ENCODE results near the gene KLC3. TPM values are rescaled to one million over a fixed set of nuclear protein-coding genes. Genes with fewer than 3 reads are reported as not detected.
"Not testable (repeated sequence)": the region's sequence is repeated elsewhere in the genome, so short reads cannot be mapped to it uniquely, and the experiment has no call there.

Gene KLC3
- total RNA-seq, 4 donors from 2014 or later = 0.55 TPM; not detected in 3

GRCh38 chr19:45306518-45307027, 34.0 kb upstream of the KLC3 start:
- no peak overlapping the region for H3K27ac ChIP-seq
- intact Hi-C loops (cut with DNase I; ENCODE audit: low total_unique reads) = no loop called here
- no peak for DNase-seq

GRCh38 chr19:45307361-45307760, 33.2 kb upstream of the KLC3 start:
- Histone ChIP-seq H3K4me1 (no peaks in the 10 kb centered on the region), H3K27me3 (no peaks in the 10 kb centered on the region), H3K4me3 (no peak overlapping the region), H3K9me3 (no peaks in the 10 kb centered on the region), H3K27ac (no peak overlapping the region), H3K36me3 (no peaks in the 10 kb centered on the region)
- intact Hi-C loops (cut with DNase I; ENCODE audit: low total_unique reads) = no loop called here
- TF ChIP-seq POLR2A (IDR thresholded peaks at IDR 0.05) = no peak
- TF ChIP-seq CTCF (IDR thresholded peaks at IDR 0.05) = no peak
- DNase-seq = no peak

More at GRCh38 chr19:45306518-45307027, 34.0 kb upstream of the KLC3 start:
- TF ChIP-seq CTCF (IDR thresholded peaks at IDR 0.05) (no peak), POLR2A (IDR thresholded peaks at IDR 0.05) (no peak)
- Histone ChIP-seq H3K4me3 (no peak overlapping the region), H3K9me3 (no peaks in the 10 kb centered on the region), H3K27me3 (no peaks in the 10 kb centered on the region), H3K4me1 (no peaks in the 10 kb centered on the region), H3K36me3 (no peaks in the 10 kb centered on the region)

- H3K4me3 ChIP-seq; H3K9me3 ChIP-seq; H3K4me1 ChIP-seq; H3K27ac ChIP-seq; DNase-seq; intact Hi-C loops (cut with DNase I; ENCODE audit: low total_unique reads); H3K36me3 ChIP-seq; H3K27me3 ChIP-seq: not testable (repeated sequence)
These were observed 31.2 kb upstream of the KLC3 start for GRCh38 chr19:45309322-45309721.

GRCh38 chr19:45311621-45312020, 28.9 kb upstream of the KLC3 start:
- Histone ChIP-seq H3K27me3 (no peaks in the 10 kb centered on the region), H3K4me3 (no peak overlapping the region), H3K27ac (no peak overlapping the region), H3K9me3 (no peaks in the 10 kb centered on the region), H3K36me3 (no peaks in the 10 kb centered on the region), H3K4me1 (no peaks in the 10 kb centered on the region)
- TF ChIP-seq POLR2A (IDR thresholded peaks at IDR 0.05) (no peak), CTCF (IDR thresholded peaks at IDR 0.05) (no peak)
- no peak for DNase-seq
- intact Hi-C loops (cut with DNase I; ENCODE audit: low total_unique reads) = no loop called here

- intact Hi-C loops (cut with DNase I; ENCODE audit: low total_unique reads); H3K36me3 ChIP-seq; DNase-seq; H3K27me3 ChIP-seq; H3K9me3 ChIP-seq; H3K27ac ChIP-seq; H3K4me3 ChIP-seq; H3K4me1 ChIP-seq: not testable (repeated sequence)
These were observed 28.3 kb upstream of the KLC3 start for GRCh38 chr19:45312285-45312684.

- H3K9me3 ChIP-seq = no peaks in the 10 kb centered on the region
- no peak overlapping the region for H3K4me3 ChIP-seq
- H3K36me3 ChIP-seq = no peaks in the 10 kb centered on the region
- DNase-seq = no peak
- H3K27ac ChIP-seq = no peak overlapping the region
- TF ChIP-seq CTCF (IDR thresholded peaks at IDR 0.05) (no peak), POLR2A (IDR thresholded peaks at IDR 0.05) (no peak)
- intact Hi-C loops (cut with DNase I; ENCODE audit: low total_unique reads) = no loop called here
- no peaks in the 10 kb centered on the region for H3K27me3 ChIP-seq
- H3K4me1 ChIP-seq = no peaks in the 10 kb centered on the region
These were observed 25.8 kb upstream of the KLC3 start for GRCh38 chr19:45314708-45315245.
